ENCODE results near the gene FAM169A. TPM values are rescaled to one million over a fixed set of nuclear protein-coding genes. Genes with fewer than 3 reads are reported as not detected.

The FAM169A gene
- polyA plus RNA-seq, 1 donor from 2014 or later, result 46.7 TPM

DNA sequence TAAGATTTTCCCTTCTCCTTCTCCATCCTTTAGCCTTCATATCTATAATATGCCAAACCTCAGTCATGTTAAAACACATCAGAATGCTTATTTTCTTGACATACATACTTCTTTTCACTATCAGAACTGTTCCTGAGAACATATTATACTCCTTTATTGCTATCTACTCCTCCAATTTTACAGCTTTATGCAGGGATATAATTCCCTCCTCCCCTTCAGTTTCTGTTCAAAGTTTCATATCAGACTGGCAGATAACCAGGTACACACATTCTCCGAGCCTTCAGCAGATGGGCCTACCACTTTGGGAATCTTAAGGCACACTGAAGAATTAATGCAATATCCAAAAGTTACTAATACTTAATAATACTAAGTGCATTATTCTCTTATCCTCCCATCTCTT is 29.1 kb downstream of the FAM169A start:
- no peaks in the 10 kb centered on the region for H3K79me2 ChIP-seq (replicated peaks; ENCODE audit: insufficient read depth, low read length)
- H4K20me1 ChIP-seq (ENCODE audit: insufficient read depth), result no peaks in the 10 kb centered on the region
- no peak overlapping the region for H3K4me3 ChIP-seq (ENCODE audit: low read length)
- H3K9me3 ChIP-seq (ENCODE audit: low read length), result no peaks in the 10 kb centered on the region
- no peak overlapping the region for H3K4me2 ChIP-seq (ENCODE audit: low read length)
- H2AFZ ChIP-seq (ENCODE audit: low read depth, low read length), result no peak overlapping the region
- no peaks in the 10 kb centered on the region for H3K9me2 ChIP-seq (ENCODE audit: insufficient read depth, low read length)
- no peaks in the 10 kb centered on the region for H3F3A ChIP-seq (ENCODE audit: insufficient read depth, low read length, poor library complexity, severe bottlenecking)
- H3K27me3 ChIP-seq (ENCODE audit: insufficient read depth, low read depth, low read length), result no peaks in the 10 kb centered on the region
- no peak for TF ChIP-seq MXI1 (conservative IDR thresholded peaks at IDR 0.05; ENCODE audit: poor library complexity, severe bottlenecking)
- no peak for TF ChIP-seq RAD21 (conservative IDR thresholded peaks at IDR 0.05)
- no peak for TF ChIP-seq TAF1 (IDR thresholded peaks at IDR 0.05; ENCODE audit: low read depth)
- no peak for TF ChIP-seq SMC3 (conservative IDR thresholded peaks at IDR 0.05; ENCODE audit: poor library complexity)
- TF ChIP-seq, protein P1, sequence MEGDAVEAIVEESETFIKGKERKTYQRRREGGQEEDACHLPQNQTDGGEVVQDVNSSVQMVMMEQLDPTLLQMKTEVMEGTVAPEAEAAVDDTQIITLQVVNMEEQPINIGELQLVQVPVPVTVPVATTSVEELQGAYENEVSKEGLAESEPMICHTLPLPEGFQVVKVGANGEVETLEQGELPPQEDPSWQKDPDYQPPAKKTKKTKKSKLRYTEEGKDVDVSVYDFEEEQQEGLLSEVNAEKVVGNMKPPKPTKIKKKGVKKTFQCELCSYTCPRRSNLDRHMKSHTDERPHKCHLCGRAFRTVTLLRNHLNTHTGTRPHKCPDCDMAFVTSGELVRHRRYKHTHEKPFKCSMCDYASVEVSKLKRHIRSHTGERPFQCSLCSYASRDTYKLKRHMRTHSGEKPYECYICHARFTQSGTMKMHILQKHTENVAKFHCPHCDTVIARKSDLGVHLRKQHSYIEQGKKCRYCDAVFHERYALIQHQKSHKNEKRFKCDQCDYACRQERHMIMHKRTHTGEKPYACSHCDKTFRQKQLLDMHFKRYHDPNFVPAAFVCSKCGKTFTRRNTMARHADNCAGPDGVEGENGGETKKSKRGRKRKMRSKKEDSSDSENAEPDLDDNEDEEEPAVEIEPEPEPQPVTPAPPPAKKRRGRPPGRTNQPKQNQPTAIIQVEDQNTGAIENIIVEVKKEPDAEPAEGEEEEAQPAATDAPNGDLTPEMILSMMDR (IDR thresholded peaks at IDR 0.05; ENCODE audit: poor library complexity, severe bottlenecking), result no peak
- no peak for TF ChIP-seq EP300 (conservative IDR thresholded peaks at IDR 0.05; ENCODE audit: poor library complexity, severe bottlenecking)
- no peak for TF ChIP-seq EZH2 (IDR thresholded peaks at IDR 0.05; ENCODE audit: borderline replicate concordance, insufficient read depth, low read length, poor library complexity, severe bottlenecking)
- TF ChIP-seq, protein P2, sequence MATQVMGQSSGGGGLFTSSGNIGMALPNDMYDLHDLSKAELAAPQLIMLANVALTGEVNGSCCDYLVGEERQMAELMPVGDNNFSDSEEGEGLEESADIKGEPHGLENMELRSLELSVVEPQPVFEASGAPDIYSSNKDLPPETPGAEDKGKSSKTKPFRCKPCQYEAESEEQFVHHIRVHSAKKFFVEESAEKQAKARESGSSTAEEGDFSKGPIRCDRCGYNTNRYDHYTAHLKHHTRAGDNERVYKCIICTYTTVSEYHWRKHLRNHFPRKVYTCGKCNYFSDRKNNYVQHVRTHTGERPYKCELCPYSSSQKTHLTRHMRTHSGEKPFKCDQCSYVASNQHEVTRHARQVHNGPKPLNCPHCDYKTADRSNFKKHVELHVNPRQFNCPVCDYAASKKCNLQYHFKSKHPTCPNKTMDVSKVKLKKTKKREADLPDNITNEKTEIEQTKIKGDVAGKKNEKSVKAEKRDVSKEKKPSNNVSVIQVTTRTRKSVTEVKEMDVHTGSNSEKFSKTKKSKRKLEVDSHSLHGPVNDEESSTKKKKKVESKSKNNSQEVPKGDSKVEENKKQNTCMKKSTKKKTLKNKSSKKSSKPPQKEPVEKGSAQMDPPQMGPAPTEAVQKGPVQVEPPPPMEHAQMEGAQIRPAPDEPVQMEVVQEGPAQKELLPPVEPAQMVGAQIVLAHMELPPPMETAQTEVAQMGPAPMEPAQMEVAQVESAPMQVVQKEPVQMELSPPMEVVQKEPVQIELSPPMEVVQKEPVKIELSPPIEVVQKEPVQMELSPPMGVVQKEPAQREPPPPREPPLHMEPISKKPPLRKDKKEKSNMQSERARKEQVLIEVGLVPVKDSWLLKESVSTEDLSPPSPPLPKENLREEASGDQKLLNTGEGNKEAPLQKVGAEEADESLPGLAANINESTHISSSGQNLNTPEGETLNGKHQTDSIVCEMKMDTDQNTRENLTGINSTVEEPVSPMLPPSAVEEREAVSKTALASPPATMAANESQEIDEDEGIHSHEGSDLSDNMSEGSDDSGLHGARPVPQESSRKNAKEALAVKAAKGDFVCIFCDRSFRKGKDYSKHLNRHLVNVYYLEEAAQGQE (IDR thresholded peaks at IDR 0.05; ENCODE audit: borderline replicate concordance), result no peak
- TF ChIP-seq POLR2AphosphoS5 (IDR thresholded peaks at IDR 0.05), result no peak
- H3K27ac ChIP-seq (ENCODE audit: low read length), result no peak overlapping the region
- no peak overlapping the region for H3K9ac ChIP-seq (ENCODE audit: low read length)
- peaks cover 6% of the 10 kb centered on the region for H3K36me3 ChIP-seq (ENCODE audit: insufficient read depth, low read length)

DNA sequence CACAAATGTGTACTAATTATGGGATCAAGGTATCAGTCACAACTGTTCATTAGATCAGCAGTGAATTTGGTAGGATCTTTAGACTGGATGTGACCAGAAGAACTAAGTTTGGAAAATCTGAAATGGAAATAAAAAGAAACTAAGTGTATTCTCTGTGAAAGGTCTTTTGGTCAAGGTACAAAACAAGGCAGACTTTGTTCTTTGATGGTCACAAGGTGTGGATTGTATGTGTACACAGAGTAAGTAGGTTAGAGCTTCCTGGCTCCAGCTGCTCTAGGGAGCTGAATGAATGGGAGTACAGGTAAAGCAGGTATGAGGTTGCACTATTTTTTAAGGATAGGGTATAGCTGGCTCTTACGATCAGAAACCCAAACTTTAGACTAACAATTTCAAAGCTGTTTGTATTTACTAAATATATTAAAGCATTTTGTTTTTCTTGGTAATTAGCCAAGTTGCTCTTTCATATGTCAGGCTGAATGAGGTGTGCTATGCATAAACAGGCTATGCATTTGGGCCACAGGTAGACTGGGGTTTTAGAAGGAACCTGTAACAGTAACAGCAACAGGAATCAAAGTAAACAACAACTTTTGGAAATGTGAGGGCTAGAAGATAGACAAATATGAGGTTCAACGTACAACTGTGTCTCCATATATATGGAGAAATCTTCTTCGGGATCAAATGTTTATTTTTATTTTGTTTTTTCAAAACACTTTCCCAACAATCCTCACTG is 32.5 kb downstream of the FAM169A start:
- H3K4me2 ChIP-seq (ENCODE audit: low read length), result no peak overlapping the region
- no peaks in the 10 kb centered on the region for H3K9me2 ChIP-seq (ENCODE audit: insufficient read depth, low read length)
- no peak overlapping the region for H2AFZ ChIP-seq (ENCODE audit: low read depth, low read length)
- TF ChIP-seq TAF1 (IDR thresholded peaks at IDR 0.05; ENCODE audit: low read depth) (no peak), EZH2 (IDR thresholded peaks at IDR 0.05; ENCODE audit: borderline replicate concordance, insufficient read depth, low read length, poor library complexity, severe bottlenecking) (no peak), POLR2AphosphoS5 (IDR thresholded peaks at IDR 0.05) (no peak), EP300 (conservative IDR thresholded peaks at IDR 0.05; ENCODE audit: poor library complexity, severe bottlenecking) (no peak), SMC3 (conservative IDR thresholded peaks at IDR 0.05; ENCODE audit: poor library complexity) (no peak), MXI1 (conservative IDR thresholded peaks at IDR 0.05; ENCODE audit: poor library complexity, severe bottlenecking) (no peak), RAD21 (conservative IDR thresholded peaks at IDR 0.05) (no peak)
- TF ChIP-seq, protein P2 (IDR thresholded peaks at IDR 0.05; ENCODE audit: borderline replicate concordance), result no peak
- TF ChIP-seq, protein P1 (IDR thresholded peaks at IDR 0.05; ENCODE audit: poor library complexity, severe bottlenecking), result no peak
- no peaks in the 10 kb centered on the region for H4K20me1 ChIP-seq (ENCODE audit: insufficient read depth)
- no peak overlapping the region for H3K4me3 ChIP-seq (ENCODE audit: low read length)
- H3K27me3 ChIP-seq (ENCODE audit: insufficient read depth, low read depth, low read length), result no peaks in the 10 kb centered on the region
- no peaks in the 10 kb centered on the region for H3K79me2 ChIP-seq (replicated peaks; ENCODE audit: insufficient read depth, low read length)
- H3K36me3 ChIP-seq (ENCODE audit: insufficient read depth, low read length), result peaks cover 6% of the 10 kb centered on the region
- H3K9ac ChIP-seq (ENCODE audit: low read length), result no peak overlapping the region
- H3F3A ChIP-seq (ENCODE audit: insufficient read depth, low read length, poor library complexity, severe bottlenecking), result no peaks in the 10 kb centered on the region
- no peaks in the 10 kb centered on the region for H3K9me3 ChIP-seq (ENCODE audit: low read length)
- no peak overlapping the region for H3K27ac ChIP-seq (ENCODE audit: low read length)
